ES-I3 (cell line): ENCODE measurements around the gene KHDRBS1.
"Not testable (repeated sequence)": the region's sequence is repeated elsewhere in the genome, so short reads cannot be mapped to it uniquely, and the experiment has no call there.

Experiments
- H3K36me3 ChIP-seq: 2 replicates; pipeline ENCODE4 v1.6.1; 2013; ENCODE audit warnings: mild to moderate bottlenecking, low read length, control low read depth, moderate library complexity; ENCODE audit not compliant: insufficient read depth
- H3K4me1 ChIP-seq: 2 replicates; pipeline ENCODE4 v1.6.1; 2013; ENCODE audit warnings: mild to moderate bottlenecking, control low read depth, low read length; ENCODE audit not compliant: insufficient read depth
- H3K9ac ChIP-seq: 2 replicates; pipeline ENCODE4 v1.6.1; 2013; ENCODE audit warnings: low read depth, mild to moderate bottlenecking, low read length, moderate library complexity
- H3K9me3 ChIP-seq: 2 replicates; pipeline ENCODE4 v1.6.1; 2013; ENCODE audit warnings: mild to moderate bottlenecking, low read length, moderate library complexity; ENCODE audit not compliant: control insufficient read depth, insufficient read depth

Gene KHDRBS1

DNA sequence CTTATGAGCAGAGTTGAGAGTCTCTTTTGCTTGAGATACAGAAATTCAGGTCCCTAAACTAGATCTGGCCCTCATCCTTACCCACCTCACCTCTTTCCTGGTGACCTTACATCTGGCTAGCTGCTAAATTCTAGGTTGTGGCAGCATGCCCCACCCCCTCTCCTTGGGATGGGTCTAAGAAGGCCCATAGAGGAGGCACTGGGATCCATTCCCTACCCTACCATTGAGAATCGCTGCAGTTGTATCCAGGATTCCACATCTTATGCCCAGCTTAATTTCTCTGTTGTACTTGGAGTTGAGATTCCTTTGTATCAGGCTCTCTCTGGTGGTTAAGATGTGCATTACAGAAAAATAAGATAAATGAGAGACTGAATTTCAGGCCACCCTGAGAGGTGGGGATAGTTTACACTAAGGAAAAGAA, 49.6 kb downstream of the KHDRBS1 start:
- H3K4me1 ChIP-seq = peaks cover 25% of the 10 kb centered on the region
- H3K9me3 ChIP-seq = no peaks in the 10 kb centered on the region
- H3K36me3 ChIP-seq = peaks cover 14% of the 10 kb centered on the region
- no peak overlapping the region for H3K9ac ChIP-seq

DNA sequence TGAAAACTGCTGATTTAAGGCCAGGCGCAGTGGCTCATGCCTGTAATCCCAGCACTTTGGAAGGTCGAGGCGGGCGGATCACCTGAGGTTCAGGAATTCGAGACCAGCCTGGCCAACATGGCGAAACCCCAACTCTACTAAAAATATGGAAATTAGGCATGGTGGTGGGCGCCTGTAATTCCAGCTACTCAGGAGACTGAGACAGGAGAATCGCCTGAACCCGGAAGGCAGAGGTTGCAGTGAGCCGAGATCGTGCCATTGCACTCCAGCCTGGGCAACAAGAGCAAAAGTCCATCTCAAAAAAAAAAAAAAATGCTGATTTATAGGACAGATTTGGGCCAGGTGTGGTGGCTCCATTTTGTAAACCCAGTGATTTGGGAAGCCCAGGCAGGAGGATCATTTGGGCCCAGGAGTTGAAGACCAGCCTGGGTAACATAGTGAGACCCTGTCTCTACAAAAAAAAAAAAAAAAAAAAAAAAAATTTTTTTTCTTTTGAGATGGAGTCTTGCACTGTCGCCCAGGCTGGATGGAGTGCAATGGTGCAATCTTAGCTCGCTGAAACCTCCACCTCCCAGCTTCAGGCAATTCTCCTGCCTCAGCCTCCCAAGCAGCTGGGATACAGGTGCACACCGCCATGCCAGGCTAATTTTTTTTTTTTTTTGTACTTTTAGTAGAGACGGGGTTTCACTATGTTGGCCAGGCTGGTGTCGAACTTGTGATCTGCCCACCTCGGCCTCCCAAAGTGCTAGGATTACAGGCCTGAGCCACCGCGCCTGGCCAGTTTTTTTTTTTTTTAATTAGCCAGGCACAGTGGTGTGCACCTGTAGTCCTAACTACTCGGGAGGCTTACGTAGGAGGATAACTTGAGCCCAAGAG, 52.2 kb downstream of the KHDRBS1 start:
- H3K4me1 ChIP-seq = peaks cover 24% of the 10 kb centered on the region
- not testable (repeated sequence) for H3K36me3 ChIP-seq, H3K9ac ChIP-seq, H3K9me3 ChIP-seq

DNA sequence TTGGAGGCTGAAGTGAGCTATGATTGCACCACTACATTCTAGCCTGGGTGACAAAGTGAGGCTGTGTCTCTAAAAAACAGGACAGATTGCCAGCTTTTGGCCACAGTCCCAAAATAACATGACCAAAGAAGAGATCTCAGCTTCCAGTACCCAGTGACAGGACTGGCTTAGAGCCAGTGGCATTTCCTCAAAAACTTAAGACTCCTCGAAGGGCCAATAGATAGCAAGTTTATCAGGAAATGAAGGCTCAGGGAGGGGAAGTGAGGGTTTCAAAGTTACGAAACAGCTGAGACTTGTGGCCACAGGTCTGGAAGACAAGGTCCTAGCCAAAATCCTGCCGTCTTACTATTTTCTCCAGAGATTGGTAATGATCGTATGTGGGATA, 52.8 kb downstream of the KHDRBS1 start:
- H3K36me3 ChIP-seq = peaks cover 2% of the 10 kb centered on the region; the same call in 1 of the 2 replicates
- H3K9me3 ChIP-seq = no peaks in the 10 kb centered on the region
- H3K9ac ChIP-seq = no peak overlapping the region
- H3K4me1 ChIP-seq = peaks cover 19% of the 10 kb centered on the region

DNA sequence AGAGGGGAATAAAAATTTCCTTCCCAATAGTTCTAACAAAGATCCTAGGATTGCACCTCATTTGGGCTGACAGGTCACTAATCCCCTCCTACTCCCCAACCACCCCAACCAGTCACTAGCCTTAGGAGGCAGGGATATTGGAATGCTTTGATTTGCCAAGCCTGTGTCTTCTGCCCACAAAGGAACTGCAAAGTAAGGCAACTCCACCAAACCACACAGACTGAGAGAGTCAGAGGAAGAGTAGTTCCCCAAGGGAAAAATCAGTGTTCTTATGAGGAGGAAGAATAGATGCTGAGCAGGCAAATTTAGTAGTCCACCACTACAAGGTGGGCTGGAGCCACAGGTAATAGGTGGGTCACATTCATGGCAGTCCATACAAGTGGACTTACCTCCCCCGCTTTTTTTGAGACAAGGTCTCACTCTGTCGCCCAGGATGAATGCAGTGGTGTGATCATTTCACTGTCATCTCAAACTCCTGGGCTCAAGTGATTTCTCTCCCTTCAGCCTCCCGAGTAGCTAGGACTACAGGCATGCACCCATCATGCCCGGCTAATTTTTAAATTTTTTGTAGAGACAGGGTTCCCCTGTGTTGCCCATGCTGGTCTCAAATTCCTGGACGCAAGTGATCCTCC, 55.4 kb downstream of the KHDRBS1 start:
- H3K9ac ChIP-seq = no peak overlapping the region
- H3K4me1 ChIP-seq = peaks cover 9% of the 10 kb centered on the region; the same call in 1 of the 2 replicates
- H3K36me3 ChIP-seq = no peaks in the 10 kb centered on the region

DNA sequence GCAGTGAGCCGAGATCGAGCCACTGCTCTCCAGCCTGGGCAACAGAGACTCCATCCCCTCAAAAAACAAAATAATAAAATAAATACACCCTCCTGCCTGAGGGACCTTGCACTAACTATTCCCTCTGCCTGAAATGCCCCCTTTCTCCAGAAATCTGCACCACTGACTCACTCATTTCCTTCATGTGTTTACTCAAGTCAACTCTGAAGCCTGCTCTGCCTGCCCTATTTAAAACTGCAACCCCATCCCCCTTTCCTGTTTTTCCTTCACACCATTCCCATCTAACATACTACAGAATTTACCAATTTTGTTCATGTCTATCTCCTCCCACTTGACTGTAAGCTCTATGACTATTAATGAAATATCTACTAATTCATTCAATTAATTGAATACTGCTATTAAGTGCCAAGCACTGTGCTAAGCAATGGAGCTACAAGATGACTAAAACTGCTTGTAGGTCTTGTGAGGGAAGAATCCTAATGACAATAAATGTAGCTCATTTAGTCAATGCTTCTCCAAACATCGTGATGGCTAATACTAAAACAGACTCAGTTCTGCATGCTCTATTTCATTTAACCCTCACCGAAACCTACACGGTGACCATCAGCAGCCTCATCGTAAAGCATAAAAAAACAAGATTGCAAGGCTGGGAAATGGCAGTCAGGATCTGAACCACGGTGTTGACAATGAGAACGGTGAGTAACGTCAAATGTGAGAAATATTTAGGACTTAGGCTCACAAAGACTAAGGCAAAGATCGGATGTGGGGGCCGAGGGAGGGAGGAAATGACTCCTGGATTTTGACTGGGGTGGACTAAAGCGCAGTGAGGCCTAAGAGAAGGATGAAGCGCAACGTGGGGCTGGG, 58.3 kb downstream of the KHDRBS1 start:
- no peaks in the 10 kb centered on the region for H3K36me3 ChIP-seq
- peaks cover 9% of the 10 kb centered on the region; the same call in 1 of the 2 replicates for H3K4me1 ChIP-seq

More for the DNA sequence above, 55.4 kb downstream of the KHDRBS1 start:
- no peaks in the 10 kb centered on the region for H3K9me3 ChIP-seq

DNA sequence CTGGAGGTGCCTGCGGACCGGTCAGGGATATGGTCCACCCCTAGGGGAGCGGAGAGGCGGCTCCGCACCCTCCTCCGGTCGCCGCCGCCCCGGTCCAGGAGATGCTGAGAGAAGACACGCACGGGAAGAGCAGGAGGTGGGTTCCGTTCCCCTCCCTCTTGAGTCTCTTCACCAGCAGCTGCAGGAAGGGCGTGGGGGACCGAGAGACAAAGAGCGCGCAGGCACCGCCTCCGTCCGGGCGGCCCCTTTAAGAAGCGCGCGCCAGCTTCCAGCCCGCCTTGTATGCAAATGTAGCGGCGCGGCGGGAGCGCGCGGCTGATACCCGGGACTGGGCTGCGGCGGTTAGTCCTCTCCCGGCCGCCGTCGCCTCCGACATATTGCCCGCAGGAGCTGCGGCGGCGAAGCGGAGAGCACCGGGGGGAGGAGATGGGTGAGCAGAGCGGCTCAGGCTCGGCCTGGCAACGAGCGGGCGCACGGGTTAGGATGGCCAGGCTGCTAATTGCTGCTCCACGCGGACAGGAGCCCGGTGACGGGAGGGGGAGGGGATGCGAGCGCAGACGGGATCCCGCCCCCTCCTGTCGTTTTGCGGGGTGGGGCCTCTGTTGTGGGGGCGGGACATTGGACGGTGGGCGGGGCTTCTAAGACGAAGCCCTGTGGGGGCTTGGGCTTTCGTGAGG, 59.1 kb downstream of the KHDRBS1 start, which contains the start of gene TMEM39B:
TSS of gene TMEM39B (plus strand) at position 318 of the 677 bp plus-strand sequence. CDS start at position 427, 109 bp downstream.
- H3K4me1 ChIP-seq = peaks cover 16% of the 10 kb centered on the region
- peak within 1 kb of the TSS; percentile 92 for H3K9ac ChIP-seq

More for the DNA sequence above, 58.3 kb downstream of the KHDRBS1 start:
- Histone ChIP-seq H3K9ac (peak overlapping the region; percentile 92), H3K9me3 (no peaks in the 10 kb centered on the region)

DNA sequence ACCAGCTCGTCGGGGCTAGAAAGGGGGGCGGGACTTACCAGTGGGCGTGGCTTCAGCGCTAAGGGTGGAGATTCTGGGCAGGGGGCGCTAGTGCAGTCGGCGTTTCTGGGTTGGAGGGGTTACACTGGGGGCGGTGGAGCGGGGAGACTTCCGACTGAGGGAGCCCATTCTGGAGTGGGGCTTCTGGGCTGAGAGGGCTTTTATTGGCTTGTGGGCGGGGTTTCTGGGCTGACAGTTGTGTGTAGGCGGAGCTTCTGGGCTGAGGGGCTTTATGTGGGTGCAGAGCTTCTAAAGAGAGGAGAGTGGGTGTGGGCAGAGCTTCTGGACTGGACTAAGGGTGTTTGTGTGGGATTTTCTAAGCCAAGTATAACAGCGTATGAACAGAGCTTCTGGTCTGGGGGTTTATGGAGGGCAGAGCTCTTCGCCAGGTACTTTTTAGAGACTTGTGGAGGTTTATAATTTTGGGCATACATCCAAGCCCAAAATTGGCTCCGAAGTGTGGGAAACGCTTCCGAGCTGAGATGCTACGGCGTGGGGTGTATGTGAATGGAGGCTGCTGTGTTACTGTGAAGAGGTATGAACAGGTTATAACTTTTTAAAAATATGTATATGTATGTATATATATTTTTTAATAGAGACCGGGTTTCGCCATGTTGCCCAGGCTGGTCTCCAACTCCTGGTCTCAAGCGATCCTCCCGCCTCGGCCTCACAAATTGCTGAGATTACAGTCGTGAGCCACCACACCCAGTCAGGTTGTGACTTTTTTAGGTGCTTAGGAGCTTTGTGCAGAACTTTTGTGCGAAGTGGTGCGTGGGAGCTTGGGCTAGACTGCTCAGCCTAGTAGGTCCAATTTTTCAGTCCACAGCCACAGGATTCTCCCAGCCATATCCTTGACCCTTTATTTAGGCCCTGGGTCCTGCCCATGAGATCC, 59.9 kb downstream of the KHDRBS1 start:
- peaks cover 15% of the 10 kb centered on the region for H3K4me1 ChIP-seq
- H3K9me3 ChIP-seq = no peaks in the 10 kb centered on the region
- peak overlapping the region; percentile 92; the same call in 1 of the 2 replicates for H3K9ac ChIP-seq
- peaks cover 4% of the 10 kb centered on the region; the same call in 1 of the 2 replicates for H3K36me3 ChIP-seq

More for the DNA sequence above, 59.1 kb downstream of the KHDRBS1 start, which contains the start of gene TMEM39B:
- Histone ChIP-seq H3K36me3 (0 out of 2 replicates have a peak, but pooled peaks cover under 1% of the 10 kb centered on the region), H3K9me3 (no peaks in the 10 kb centered on the region)

DNA sequence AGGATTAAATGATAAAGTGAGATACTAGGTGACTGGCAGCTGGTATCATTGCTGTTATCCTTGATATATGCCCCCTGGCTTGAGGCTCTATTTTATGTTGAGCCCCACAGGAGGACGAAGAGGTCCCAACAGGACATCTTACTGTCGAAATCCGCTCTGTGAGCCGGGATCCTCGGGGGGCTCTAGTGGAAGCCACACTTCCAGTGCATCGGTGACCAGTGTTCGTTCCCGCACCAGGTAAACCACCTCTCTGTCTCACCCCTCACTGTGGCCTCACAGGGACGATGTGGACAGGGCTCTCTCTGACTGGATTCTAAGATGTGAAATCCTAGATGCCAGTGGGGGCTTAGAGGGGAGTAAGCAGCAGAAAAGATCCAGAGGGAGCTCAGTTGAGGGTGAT, 61.2 kb downstream of the KHDRBS1 start:
- Histone ChIP-seq H3K36me3 (peaks cover 4% of the 10 kb centered on the region), H3K9ac (no peak overlapping the region), H3K4me1 (peaks cover 11% of the 10 kb centered on the region), H3K9me3 (no peaks in the 10 kb centered on the region)

DNA sequence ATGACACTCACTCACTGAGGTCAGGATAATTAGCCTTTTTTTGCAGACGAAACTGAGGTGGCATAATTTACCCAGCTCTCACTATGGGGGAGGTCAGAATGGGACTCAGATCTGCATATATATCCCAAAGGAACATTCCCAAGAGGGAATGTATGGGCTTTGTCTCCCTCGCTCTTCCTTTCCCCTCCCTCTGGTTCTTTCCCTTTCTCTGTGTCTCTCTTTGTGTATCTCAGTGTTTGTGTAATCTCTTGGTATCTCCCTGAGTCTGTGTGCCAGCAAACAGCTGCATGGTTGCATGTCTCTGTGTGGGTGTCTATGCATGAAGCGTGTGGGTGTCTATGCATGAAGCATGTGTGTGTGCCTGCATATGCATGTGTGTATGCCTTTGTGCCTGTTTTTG, 63.8 kb downstream of the KHDRBS1 start:
- H3K36me3 ChIP-seq = peaks cover 4% of the 10 kb centered on the region

DNA sequence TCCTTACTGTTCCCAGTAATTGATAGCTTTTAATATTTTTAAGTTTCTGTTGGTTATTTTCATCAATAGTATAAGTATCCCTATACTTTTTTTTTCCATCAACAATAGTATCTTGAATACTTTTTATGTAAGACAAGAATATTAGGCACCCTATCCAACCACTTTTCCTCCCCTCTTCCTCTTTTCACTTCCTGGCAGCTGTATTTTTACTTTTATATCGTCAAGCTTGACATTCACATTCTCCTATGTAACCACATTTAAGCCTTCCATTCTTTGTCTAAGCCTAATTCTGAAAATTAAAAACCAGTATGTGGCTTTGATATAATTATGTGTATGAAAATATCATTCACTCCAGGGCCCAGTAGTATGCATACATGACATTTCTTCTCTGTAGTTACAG, 68.4 kb downstream of the KHDRBS1 start:
- Histone ChIP-seq H3K9ac (no peak overlapping the region), H3K36me3 (peaks cover 4% of the 10 kb centered on the region)

More for the DNA sequence above, 63.8 kb downstream of the KHDRBS1 start:
- Histone ChIP-seq H3K9me3 (no peaks in the 10 kb centered on the region), H3K9ac (no peak overlapping the region), H3K4me1 (peaks cover 7% of the 10 kb centered on the region; the same call in 1 of the 2 replicates)

DNA sequence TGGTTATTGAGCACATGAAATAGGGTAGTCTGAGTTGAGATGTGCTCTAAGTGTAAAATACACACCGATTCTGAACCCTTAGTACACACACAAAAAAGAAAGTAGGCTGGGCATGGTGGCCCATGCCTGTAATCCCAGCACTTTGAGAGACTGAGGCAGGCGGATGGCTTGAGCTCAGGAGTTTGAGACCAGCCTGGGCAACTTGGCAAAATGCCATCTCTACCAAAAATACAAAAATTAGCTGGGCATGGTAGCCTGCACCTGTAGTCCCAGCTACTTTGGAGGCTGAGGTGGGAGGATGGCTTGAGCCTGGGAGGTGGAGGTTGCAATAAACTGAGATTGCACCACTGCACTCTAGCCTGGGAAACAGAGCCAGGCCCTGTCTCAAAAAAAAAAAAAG, 72.7 kb downstream of the KHDRBS1 start:
- H3K36me3 ChIP-seq, H3K9me3 ChIP-seq, H3K9ac ChIP-seq, H3K4me1 ChIP-seq: not testable (repeated sequence)

More for the DNA sequence above, 68.4 kb downstream of the KHDRBS1 start:
- Histone ChIP-seq H3K4me1 (peaks cover 7% of the 10 kb centered on the region; the same call in 1 of the 2 replicates), H3K9me3 (no peaks in the 10 kb centered on the region)

DNA sequence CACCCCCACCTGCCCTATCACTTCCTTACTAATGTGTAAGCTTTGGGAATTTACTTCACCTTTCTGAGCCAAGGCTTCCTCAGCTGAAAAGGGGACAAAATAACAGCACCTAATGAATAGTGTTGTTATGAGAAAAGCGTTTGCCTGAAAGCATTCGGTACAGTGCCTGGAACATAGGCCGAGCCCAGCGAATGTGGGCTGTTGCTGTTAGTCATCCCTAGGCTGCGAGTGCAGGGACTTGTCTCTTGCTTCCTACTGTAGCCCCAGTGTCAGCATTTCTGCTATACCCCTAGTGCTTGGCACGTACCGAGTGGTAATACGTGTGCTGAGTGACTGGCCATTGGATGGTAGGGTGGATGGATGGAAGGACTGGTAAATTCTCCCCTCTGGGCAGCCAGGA, 77.5 kb downstream of the KHDRBS1 start:
- Histone ChIP-seq H3K4me1 (no peaks in the 10 kb centered on the region), H3K9me3 (no peaks in the 10 kb centered on the region), H3K36me3 (peaks cover 10% of the 10 kb centered on the region), H3K9ac (no peak overlapping the region)

DNA sequence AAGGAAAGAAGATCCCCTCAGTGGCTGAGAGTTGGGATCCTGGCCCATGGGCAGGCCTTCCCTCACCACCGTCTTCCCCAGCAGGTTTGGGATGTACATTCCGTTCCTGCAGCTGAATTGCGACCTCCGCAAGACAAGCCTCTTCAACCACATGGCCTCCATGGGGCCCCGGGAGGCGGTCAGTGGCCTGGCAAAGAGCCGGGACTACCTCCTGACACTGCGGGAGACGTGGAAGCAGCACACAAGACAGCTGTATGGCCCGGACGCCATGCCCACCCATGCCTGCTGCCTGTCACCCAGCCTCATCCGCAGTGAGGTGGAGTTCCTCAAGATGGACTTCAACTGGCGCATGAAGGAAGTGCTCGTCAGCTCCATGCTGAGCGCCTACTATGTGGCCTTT, 77.9 kb downstream of the KHDRBS1 start:
- Histone ChIP-seq H3K4me1 (no peaks in the 10 kb centered on the region), H3K9me3 (no peaks in the 10 kb centered on the region), H3K9ac (no peak overlapping the region), H3K36me3 (peaks cover 10% of the 10 kb centered on the region)
